ENCODE data around the gene CCDC24. TPM values are rescaled to one million over a fixed set of nuclear protein-coding genes. Genes with fewer than 3 reads are reported as not detected.

Gene CCDC24
- total and polyA plus RNA-seq, 9 of the 15 experiments (the other 6 are each of a cell fraction or from before 2014, with no cell fraction given): 0.31 to 4.5 (median 1.5) TPM

- Histone ChIP-seq H3K4me2 (ENCODE audit: insufficient read depth, low read length) (peak overlapping the region; percentile 23; the same call in 1 of the 2 replicates), H4K20me1 (replicated peaks; ENCODE audit: control insufficient read depth, insufficient read depth, low read length) (peaks cover 19% of the 10 kb centered on the region; the same call in 1 of the 2 replicates), H3K9me1 (ENCODE audit: control insufficient read depth, insufficient read depth, low read length) (peaks cover 14% of the 10 kb centered on the region), H3K9me3 (replicated peaks; ENCODE audit: control insufficient read depth, insufficient read depth, low read depth, low read length) (no peaks in the 10 kb centered on the region), H3K27ac (ENCODE audit: extremely low read depth, low read depth, low read length) (peak overlapping the region; percentile 16; the same call in 1 of the 3 replicates), H3K4me1 (replicated peaks in 1 of 2; ENCODE audit: control insufficient read depth in 2 of 2, insufficient read depth in 2 of 2, low read length in 2 of 2) (peaks cover 32 to 68% of the 10 kb centered on the region in 2 experiments), H3K9ac (ENCODE audit: insufficient read depth in 1 of 2, low read depth in 2 of 2, low read length in 2 of 2) (peak overlapping the region in 1 of 2 experiments; percentile 99; a peak in 2 of 4 replicates), H3K27me3 (ENCODE audit: control insufficient read depth in 2 of 2, insufficient read depth in 2 of 2, low read length in 2 of 2) (no peaks in the 10 kb centered on the region), H2AFZ (ENCODE audit: low read depth, low read length) (no peak overlapping the region), H3K79me2 (ENCODE audit: control insufficient read depth, insufficient read depth, low read length) (peaks cover 56% of the 10 kb centered on the region), H3K36me3 (ENCODE audit: control insufficient read depth, insufficient read depth, low read length) (peaks cover 81% of the 10 kb centered on the region; the same call in 2 of the 3 replicates), H3K4me3 (no peak overlapping the region)
- ChIA-PET CTCF (ENCODE audit: low intra/inter-chr PET ratio) (no interaction called here), POLR2A (interaction anchor here (0.8 to 1.2 kb wide), 2 partner anchors 52 to 66 kb away, joined by 3 read pairs; no protein-coding TSS in a partner anchor)
- intact Hi-C loops (cut with micrococcal nuclease) (no loop called here), in situ Hi-C loops (cut with MboI) (no loop called here)
- DNase-seq (ENCODE audit: extremely low read depth in 1 of 4, low spot score in 3 of 4) (no peak), FAIRE-seq (no peak), ATAC-seq (no peak)
- TF ChIP-seq RBFOX2 (IDR thresholded peaks at IDR 0.05; ENCODE audit: low read depth, low read length) (peak; percentile 13; the same call in 1 of the 2 replicates), DEAF1 (CRISPR knock-in tag; IDR thresholded peaks at IDR 0.05) (no peak)
- WGBS (ENCODE audit: insufficient coverage, low coverage, missing lambda C conversion rate): 87% methylated on average over 8 of the region's 8 CpGs
- BruUV-seq (replicated peaks): no TSS peak
These were observed 9.2 kb upstream of the CCDC24 start for GRCh38 chr1:43982241-43982640.

GRCh38 chr1:43982808-43983207 is 8.6 kb upstream of the CCDC24 start:
- H2AFZ ChIP-seq (ENCODE audit: low read depth, low read length): no peak overlapping the region
- ChIA-PET CTCF (ENCODE audit: low intra/inter-chr PET ratio) (no interaction called here), POLR2A (interaction anchor here (0.8 kb wide), 1 partner anchor 53 kb away, joined by 3 read pairs; no protein-coding TSS in a partner anchor)
- no TSS peak for BruUV-seq (replicated peaks)
- WGBS (ENCODE audit: insufficient coverage, low coverage, missing lambda C conversion rate): 59% methylated on average over 15 of the region's 15 CpGs
- H3K4me1 ChIP-seq (replicated peaks in 1 of 2; ENCODE audit: control insufficient read depth in 2 of 2, insufficient read depth in 2 of 2, low read length in 2 of 2): peaks cover 27 to 62% of the 10 kb centered on the region in 2 experiments
- FAIRE-seq: no peak
- in situ Hi-C loops (cut with MboI): no loop called here
- no peaks in the 10 kb centered on the region for H3K9me3 ChIP-seq (replicated peaks; ENCODE audit: control insufficient read depth, insufficient read depth, low read depth, low read length)
- peak in 2 of 4 experiments; percentile 32 to 39 for DNase-seq (ENCODE audit: extremely low read depth in 1 of 4, low spot score in 3 of 4)
- peak overlapping the region in 1 of 2 experiments; percentile 99; a peak in 2 of 4 replicates for H3K9ac ChIP-seq (ENCODE audit: insufficient read depth in 1 of 2, low read depth in 2 of 2, low read length in 2 of 2)
- H3K79me2 ChIP-seq (ENCODE audit: control insufficient read depth, insufficient read depth, low read length): peaks cover 50% of the 10 kb centered on the region
- H4K20me1 ChIP-seq (replicated peaks; ENCODE audit: control insufficient read depth, insufficient read depth, low read length): peaks cover 13% of the 10 kb centered on the region; the same call in 1 of the 2 replicates
- H3K4me3 ChIP-seq: no peak overlapping the region
- H3K36me3 ChIP-seq (ENCODE audit: control insufficient read depth, insufficient read depth, low read length): peaks cover 78% of the 10 kb centered on the region; the same call in 2 of the 3 replicates
- peak overlapping the region; percentile 16; the same call in 1 of the 3 replicates for H3K27ac ChIP-seq (ENCODE audit: extremely low read depth, low read depth, low read length)
- ATAC-seq: no peak
- intact Hi-C loops (cut with micrococcal nuclease): no loop called here
- peak overlapping the region; percentile 23; the same call in 1 of the 2 replicates for H3K4me2 ChIP-seq (ENCODE audit: insufficient read depth, low read length)
- no peaks in the 10 kb centered on the region for H3K27me3 ChIP-seq (ENCODE audit: control insufficient read depth in 2 of 2, insufficient read depth in 2 of 2, low read length in 2 of 2)
- peaks cover 14% of the 10 kb centered on the region for H3K9me1 ChIP-seq (ENCODE audit: control insufficient read depth, insufficient read depth, low read length)
- TF ChIP-seq ZNF740 (CRISPR knock-in tag; IDR thresholded peaks at IDR 0.05): no peak
- no peak for TF ChIP-seq ZNF740 (tag; IDR thresholded peaks at IDR 0.05)
- no peak for TF ChIP-seq CGGBP1 (CRISPR knock-in tag; IDR thresholded peaks at IDR 0.05)
- no peak for TF ChIP-seq SMAD4 (CRISPR knock-in tag; conservative IDR thresholded peaks at IDR 0.05)
- TF ChIP-seq CEBPG (CRISPR knock-in tag; IDR thresholded peaks at IDR 0.05): no peak
- peak in 1 of 2 experiments; percentile 58; a peak in 1 of 4 replicates for TF ChIP-seq CEBPG (tag; conservative IDR thresholded peaks at IDR 0.05 in 1 of 2, IDR thresholded peaks at IDR 0.05 in 1 of 2)
- TF ChIP-seq CBFA2T3 (IDR thresholded peaks at IDR 0.05): peak; percentile 48
- TF ChIP-seq SRSF9 (IDR thresholded peaks at IDR 0.05; ENCODE audit: borderline replicate concordance, low read depth, low read length): no peak
- TF ChIP-seq ZBTB17 (CRISPR knock-in tag; IDR thresholded peaks at IDR 0.05): no peak
- TF ChIP-seq FOXK1 (CRISPR knock-in tag; IDR thresholded peaks at IDR 0.05; ENCODE audit: borderline replicate concordance): no peak
- TF ChIP-seq MYNN (IDR thresholded peaks at IDR 0.05): no peak
- TF ChIP-seq MYNN (CRISPR knock-in tag; IDR thresholded peaks at IDR 0.05): no peak
